ENCODE data around the gene NOL4L.

The NOL4L gene

DNA sequence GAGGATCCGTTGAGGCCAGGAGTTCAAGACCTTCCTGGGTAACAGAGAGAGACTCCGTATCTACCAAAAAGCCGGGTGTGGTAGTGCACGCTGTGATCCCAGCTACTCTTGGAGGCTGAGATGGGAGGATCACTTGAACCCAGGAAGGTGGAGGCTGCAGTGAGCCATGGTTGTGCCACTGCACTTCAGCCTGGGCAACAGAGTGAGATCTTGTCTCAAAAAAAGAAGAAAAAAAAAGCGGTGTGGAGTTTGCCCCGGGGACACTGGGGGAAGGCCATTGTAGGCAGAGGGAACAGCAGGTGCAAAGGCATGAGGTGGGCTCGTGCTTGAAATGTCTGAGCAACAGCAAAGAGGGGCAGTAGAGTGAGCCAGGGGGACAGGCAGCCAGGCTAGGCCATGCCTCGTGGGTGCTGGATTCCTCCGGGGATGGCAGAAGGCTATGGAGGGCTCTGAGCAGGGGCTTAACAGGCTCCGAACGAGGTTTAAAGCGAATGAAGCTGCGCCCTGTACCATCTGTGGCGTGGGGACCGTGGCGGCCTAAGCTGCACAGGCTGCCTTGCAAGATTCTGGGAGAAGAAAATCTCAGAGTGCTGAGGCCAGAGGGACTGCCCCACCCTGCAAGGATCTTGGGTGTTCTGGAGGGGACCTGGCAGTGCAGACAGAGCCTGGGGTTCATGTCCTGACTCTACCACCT is 36.9 kb upstream of the NOL4L start:
- TF ChIP-seq, protein P1, sequence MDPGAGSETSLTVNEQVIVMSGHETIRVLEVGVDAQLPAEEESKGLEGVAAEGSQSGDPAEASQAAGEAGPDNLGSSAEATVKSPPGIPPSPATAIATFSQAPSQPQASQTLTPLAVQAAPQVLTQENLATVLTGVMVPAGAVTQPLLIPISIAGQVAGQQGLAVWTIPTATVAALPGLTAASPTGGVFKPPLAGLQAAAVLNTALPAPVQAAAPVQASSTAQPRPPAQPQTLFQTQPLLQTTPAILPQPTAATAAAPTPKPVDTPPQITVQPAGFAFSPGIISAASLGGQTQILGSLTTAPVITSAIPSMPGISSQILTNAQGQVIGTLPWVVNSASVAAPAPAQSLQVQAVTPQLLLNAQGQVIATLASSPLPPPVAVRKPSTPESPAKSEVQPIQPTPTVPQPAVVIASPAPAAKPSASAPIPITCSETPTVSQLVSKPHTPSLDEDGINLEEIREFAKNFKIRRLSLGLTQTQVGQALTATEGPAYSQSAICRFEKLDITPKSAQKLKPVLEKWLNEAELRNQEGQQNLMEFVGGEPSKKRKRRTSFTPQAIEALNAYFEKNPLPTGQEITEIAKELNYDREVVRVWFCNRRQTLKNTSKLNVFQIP (CRISPR knock-in tag; IDR thresholded peaks at IDR 0.05; ENCODE audit: borderline replicate concordance, low read depth): no peak
- TF ChIP-seq CSDC2 (CRISPR knock-in tag; IDR thresholded peaks at IDR 0.05) (no peak), ZNF8 (CRISPR knock-in tag; IDR thresholded peaks at IDR 0.05) (no peak), TCF4 (CRISPR knock-in tag; IDR thresholded peaks at IDR 0.05; ENCODE audit: borderline replicate concordance) (no peak), TOX (CRISPR knock-in tag; IDR thresholded peaks at IDR 0.05; ENCODE audit: borderline replicate concordance) (no peak), SNAI2 (CRISPR knock-in tag; IDR thresholded peaks at IDR 0.05) (no peak), ZC3H10 (CRISPR knock-in tag; IDR thresholded peaks at IDR 0.05) (no peak)
- TF ChIP-seq, protein P2, sequence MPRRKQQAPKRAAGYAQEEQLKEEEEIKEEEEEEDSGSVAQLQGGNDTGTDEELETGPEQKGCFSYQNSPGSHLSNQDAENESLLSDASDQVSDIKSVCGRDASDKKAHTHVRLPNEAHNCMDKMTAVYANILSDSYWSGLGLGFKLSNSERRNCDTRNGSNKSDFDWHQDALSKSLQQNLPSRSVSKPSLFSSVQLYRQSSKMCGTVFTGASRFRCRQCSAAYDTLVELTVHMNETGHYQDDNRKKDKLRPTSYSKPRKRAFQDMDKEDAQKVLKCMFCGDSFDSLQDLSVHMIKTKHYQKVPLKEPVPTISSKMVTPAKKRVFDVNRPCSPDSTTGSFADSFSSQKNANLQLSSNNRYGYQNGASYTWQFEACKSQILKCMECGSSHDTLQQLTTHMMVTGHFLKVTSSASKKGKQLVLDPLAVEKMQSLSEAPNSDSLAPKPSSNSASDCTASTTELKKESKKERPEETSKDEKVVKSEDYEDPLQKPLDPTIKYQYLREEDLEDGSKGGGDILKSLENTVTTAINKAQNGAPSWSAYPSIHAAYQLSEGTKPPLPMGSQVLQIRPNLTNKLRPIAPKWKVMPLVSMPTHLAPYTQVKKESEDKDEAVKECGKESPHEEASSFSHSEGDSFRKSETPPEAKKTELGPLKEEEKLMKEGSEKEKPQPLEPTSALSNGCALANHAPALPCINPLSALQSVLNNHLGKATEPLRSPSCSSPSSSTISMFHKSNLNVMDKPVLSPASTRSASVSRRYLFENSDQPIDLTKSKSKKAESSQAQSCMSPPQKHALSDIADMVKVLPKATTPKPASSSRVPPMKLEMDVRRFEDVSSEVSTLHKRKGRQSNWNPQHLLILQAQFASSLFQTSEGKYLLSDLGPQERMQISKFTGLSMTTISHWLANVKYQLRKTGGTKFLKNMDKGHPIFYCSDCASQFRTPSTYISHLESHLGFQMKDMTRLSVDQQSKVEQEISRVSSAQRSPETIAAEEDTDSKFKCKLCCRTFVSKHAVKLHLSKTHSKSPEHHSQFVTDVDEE (CRISPR knock-in tag; IDR thresholded peaks at IDR 0.05): no peak
- no peak for ATAC-seq

DNA sequence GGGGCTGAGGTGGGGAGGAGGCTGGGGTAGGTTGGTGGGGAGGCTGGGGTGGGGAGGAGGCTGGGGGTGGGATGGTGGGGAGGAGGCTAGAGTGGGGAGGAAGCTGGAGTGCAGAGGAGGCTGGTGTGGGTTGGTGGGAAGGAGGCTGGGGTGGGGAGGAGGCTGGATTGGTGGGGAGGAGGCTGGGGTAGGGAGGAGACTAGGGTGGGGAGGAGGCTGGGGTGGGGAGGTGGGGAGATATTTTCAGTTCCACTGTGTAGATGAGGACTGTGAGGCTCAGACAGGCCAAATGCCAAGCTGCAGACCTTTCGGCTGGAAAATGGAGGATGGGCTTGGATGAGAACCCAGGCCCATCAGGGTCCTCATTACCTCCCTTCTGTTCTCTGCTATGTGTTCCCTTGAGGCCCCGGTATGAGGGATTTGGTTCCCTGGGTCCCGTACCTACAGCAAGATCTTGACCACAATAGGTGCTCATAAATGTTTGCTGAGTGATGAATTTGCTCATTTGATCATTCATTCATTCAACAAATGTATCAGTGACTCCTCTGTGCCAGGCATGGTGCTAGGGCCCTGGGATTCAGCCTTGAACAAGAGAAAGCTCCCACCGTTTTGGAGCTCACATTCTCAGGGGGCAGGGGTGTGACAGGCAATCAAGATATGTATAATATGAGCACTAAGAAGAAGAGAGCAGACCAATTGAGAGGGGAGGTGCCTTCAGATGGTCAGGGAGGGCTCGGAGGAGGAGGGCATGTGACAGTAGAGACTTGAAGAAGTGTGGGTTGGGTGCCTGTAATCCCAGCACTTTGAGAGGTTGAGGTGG is 36.1 kb upstream of the NOL4L start:
- ATAC-seq: no peak
- TF ChIP-seq ZNF8 (CRISPR knock-in tag; IDR thresholded peaks at IDR 0.05) (no peak), SNAI2 (CRISPR knock-in tag; IDR thresholded peaks at IDR 0.05) (no peak), ESRRG (CRISPR knock-in tag; IDR thresholded peaks at IDR 0.05) (no peak), ISL1 (CRISPR knock-in tag; IDR thresholded peaks at IDR 0.05) (no peak), ZFP30 (CRISPR knock-in tag; IDR thresholded peaks at IDR 0.05) (no peak), OSR1 (CRISPR knock-in tag; IDR thresholded peaks at IDR 0.05) (no peak), ZC3H10 (CRISPR knock-in tag; IDR thresholded peaks at IDR 0.05) (no peak), ZNF565 (CRISPR knock-in tag; conservative IDR thresholded peaks at IDR 0.05; ENCODE audit: low read depth) (no peak)
- TF ChIP-seq, protein P3, sequence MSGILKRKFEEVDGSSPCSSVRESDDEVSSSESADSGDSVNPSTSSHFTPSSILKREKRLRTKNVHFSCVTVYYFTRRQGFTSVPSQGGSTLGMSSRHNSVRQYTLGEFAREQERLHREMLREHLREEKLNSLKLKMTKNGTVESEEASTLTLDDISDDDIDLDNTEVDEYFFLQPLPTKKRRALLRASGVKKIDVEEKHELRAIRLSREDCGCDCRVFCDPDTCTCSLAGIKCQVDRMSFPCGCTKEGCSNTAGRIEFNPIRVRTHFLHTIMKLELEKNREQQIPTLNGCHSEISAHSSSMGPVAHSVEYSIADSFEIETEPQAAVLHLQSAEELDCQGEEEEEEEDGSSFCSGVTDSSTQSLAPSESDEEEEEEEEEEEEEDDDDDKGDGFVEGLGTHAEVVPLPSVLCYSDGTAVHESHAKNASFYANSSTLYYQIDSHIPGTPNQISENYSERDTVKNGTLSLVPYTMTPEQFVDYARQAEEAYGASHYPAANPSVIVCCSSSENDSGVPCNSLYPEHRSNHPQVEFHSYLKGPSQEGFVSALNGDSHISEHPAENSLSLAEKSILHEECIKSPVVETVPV (CRISPR knock-in tag; IDR thresholded peaks at IDR 0.05): no peak

DNA sequence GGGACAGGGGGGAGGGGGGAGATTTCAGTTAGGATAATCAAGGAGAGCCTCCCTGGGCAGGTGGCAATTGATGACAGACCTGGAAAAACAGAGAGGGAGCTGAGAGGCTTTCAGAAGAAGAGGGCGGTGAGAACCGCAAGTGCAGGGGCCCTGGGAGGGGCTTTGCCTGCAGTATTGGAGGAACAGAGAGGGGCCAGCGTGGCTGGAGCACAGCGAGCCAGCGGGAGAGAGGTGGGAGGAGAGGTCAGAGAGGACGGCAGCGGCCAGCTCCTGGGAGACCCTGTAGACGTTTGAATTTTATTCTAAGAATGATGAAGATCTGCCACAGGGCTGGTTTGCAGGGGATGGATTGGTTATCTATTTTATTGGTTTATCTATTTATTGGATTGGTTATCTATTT is 34.5 kb upstream of the NOL4L start:
- TF ChIP-seq ISL1 (CRISPR knock-in tag; IDR thresholded peaks at IDR 0.05) (no peak), ZNF565 (CRISPR knock-in tag; conservative IDR thresholded peaks at IDR 0.05; ENCODE audit: low read depth) (no peak), GLIS3 (CRISPR knock-in tag; IDR thresholded peaks at IDR 0.05) (no peak), ZFP30 (CRISPR knock-in tag; IDR thresholded peaks at IDR 0.05) (no peak), ZNF8 (CRISPR knock-in tag; IDR thresholded peaks at IDR 0.05) (no peak), CSDC2 (CRISPR knock-in tag; IDR thresholded peaks at IDR 0.05) (no peak)
- TF ChIP-seq, protein P3 (CRISPR knock-in tag; IDR thresholded peaks at IDR 0.05): no peak
- ATAC-seq: no peak

DNA sequence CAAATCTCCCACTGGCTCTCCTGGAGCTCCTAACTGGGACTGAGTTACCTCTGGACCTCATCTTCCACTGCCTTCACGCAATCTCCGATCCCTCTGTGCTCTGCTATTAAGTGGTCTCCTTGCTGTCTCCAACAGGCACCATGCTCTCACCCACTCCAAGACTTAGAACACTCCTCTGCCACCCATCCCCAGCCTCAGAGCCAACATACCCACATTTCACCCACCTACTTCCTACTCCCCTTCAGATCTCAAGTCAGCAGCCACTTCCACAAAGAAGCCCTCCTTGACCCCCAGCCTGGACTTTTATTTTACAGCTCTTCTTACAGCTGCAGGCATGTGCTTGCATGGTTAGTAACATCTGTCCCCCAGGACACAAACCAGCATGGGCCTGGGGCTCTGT is 29.6 kb upstream of the NOL4L start:
- ATAC-seq: no peak
- TF ChIP-seq, protein P1 (CRISPR knock-in tag; IDR thresholded peaks at IDR 0.05; ENCODE audit: borderline replicate concordance, low read depth): no peak
- TF ChIP-seq BACH2 (CRISPR knock-in tag; IDR thresholded peaks at IDR 0.05; ENCODE audit: borderline replicate concordance) (no peak), ZNF8 (CRISPR knock-in tag; IDR thresholded peaks at IDR 0.05) (no peak), ZNF70 (CRISPR knock-in tag; IDR thresholded peaks at IDR 0.05) (no peak)
- TF ChIP-seq, protein P4, sequence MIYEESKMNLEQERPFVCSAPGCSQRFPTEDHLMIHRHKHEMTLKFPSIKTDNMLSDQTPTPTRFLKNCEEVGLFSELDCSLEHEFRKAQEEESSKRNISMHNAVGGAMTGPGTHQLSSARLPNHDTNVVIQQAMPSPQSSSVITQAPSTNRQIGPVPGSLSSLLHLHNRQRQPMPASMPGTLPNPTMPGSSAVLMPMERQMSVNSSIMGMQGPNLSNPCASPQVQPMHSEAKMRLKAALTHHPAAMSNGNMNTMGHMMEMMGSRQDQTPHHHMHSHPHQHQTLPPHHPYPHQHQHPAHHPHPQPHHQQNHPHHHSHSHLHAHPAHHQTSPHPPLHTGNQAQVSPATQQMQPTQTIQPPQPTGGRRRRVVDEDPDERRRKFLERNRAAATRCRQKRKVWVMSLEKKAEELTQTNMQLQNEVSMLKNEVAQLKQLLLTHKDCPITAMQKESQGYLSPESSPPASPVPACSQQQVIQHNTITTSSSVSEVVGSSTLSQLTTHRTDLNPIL (CRISPR knock-in tag; IDR thresholded peaks at IDR 0.05; ENCODE audit: low read depth): no peak
- TF ChIP-seq, protein P3 (CRISPR knock-in tag; IDR thresholded peaks at IDR 0.05): no peak

Data from SK-N-SH treated with all-trans-retinoic acid at 6 μM for 48 hours (cell line).